Spleen (tissue), 11 donors: ENCODE data around the gene SPATA2. TPM values are rescaled to one million over a fixed set of nuclear protein-coding genes. Genes with fewer than 3 reads are reported as not detected.

Experiments used
- DNase-seq: peaks from one replicate; pipeline ENCODE4 v3.0.0-alpha.2; 2020
- H3K27ac ChIP-seq, 8 donors: fragments of 200-600 bp; sonication (generic) in 7 of 8; 1 replicate in 4 of 8; 2 replicates in 4 of 8; pipeline versions ENCODE4 v1.5.0 to v1.8.0; 2016 to 2021; ENCODE audit warnings: inconsistent platforms in 4 of 8, mild to moderate bottlenecking in 4 of 8, moderate library complexity in 1 of 8
- H3K27me3 ChIP-seq, 7 donors: fragments of 200-600 bp; sonication (generic) in 6 of 7; replicated peaks in 1 of 7; 1 replicate in 4 of 7; 2 replicates in 3 of 7; pipeline versions ENCODE4 v1.5.0 to v1.8.0; 2016 to 2021; ENCODE audit warnings: inconsistent platforms in 3 of 7, mild to moderate bottlenecking in 1 of 7
- H3K36me3 ChIP-seq, 6 donors: fragments of 200-600 bp; sonication (generic) in 5 of 6; 1 replicate in 4 of 6; 2 replicates in 2 of 6; pipeline versions ENCODE4 v1.5.0 to v1.8.0; 2016 to 2021; ENCODE audit warnings: inconsistent platforms in 2 of 6
- H3K4me1 ChIP-seq, 6 donors: fragments of 200-600 bp; sonication (generic) in 5 of 6; 1 replicate in 3 of 6; 2 replicates in 3 of 6; pipeline versions ENCODE4 v1.5.0 to v1.8.0; 2016 to 2021; ENCODE audit warnings: inconsistent platforms in 3 of 6
- H3K4me3 ChIP-seq, 8 donors: fragments of 200-600 bp; sonication (generic) in 7 of 8; 1 replicate in 4 of 8; 2 replicates in 4 of 8; pipeline versions ENCODE4 v1.5.0 to v1.8.0; 2016 to 2021; ENCODE audit warnings: inconsistent platforms in 4 of 8, mild to moderate bottlenecking in 4 of 8, moderate library complexity in 2 of 8
- H3K9me3 ChIP-seq, 8 donors: fragments of 200-600 bp; sonication (generic) in 7 of 8; 1 replicate in 4 of 8; 2 replicates in 4 of 8; pipeline versions ENCODE4 v1.5.0 to v1.8.0; 2016 to 2021; ENCODE audit warnings: inconsistent platforms in 4 of 8
- POLR2A ChIP-seq, 3 donors: fragments of 450-650 bp; IDR thresholded peaks; one replicate each; pipeline ENCODE4 v1.5.1; 2017; ENCODE audit warnings: antibody characterized with exemption in 3 of 3, mild to moderate bottlenecking in 1 of 3
- POLR2AphosphoS5 ChIP-seq, 3 donors: sonication (generic); formaldehyde crosslinking; IDR thresholded peaks; one replicate each; pipeline ENCODE4 v1.5.1; 2017; ENCODE audit warnings: antibody characterized with exemption in 3 of 3
- WGBS, 5 donors: extraction: QIAGEN DNeasy Blood & Tissue Kit in 3 of 5; methylation state at CpG; one replicate each; pipeline versions ENCODE4 v1.1.5 to v1.1.7; 2013 to 2018; 5-methylcytosine and 5-hydroxymethylcytosine counted together
- intact Hi-C: fragments of 100-400 bp; cut with DNase I; formaldehyde crosslinking; loops from one replicate; pipeline ENCODE4 v1.15.0; 2023; ENCODE audit warnings: low total_unique reads
- polyA plus RNA-seq, 3 donors: library from polyadenylated mRNA; stranded (reverse); fragments of 200-250 nt; gene quantifications; one replicate each; pipeline ENCODE4 v1.2.1, GENCODE V29; 2013
- total RNA-seq, 7 donors: library from RNA; depleted of rRNA in 3 of 7; stranded (reverse); fragments of >200 nt in 3 of 7; fragmentation: NEBNext Ultra II Directional in 4 of 7; extraction: Animal tissue kit (Norgen Biotek cat#: 25700) in 4 of 7; gene quantifications; one replicate each; pipeline versions ENCODE4 v1.1.0 to v1.2.1, GENCODE V29; 2016 to 2021
- TF ChIP-seq, protein P1 (sequence below), 11 experiments: fragments of 200-600 bp in 7 of 11; fragments of 450-650 bp in 4 of 11; sonication (generic) in 4 of 11; IDR thresholded peaks in 8 of 11; conservative IDR thresholded peaks in 3 of 11; 1 replicate in 7 of 11; 2 replicates in 4 of 11; pipeline versions ENCODE4 v1.4.0 to v1.8.0; 2016 to 2021; ENCODE audit warnings: antibody characterized with exemption in 11 of 11, inconsistent platforms in 4 of 11, mild to moderate bottlenecking in 1 of 11
- donor health status: healthy with polysubstance abuse.
- donor health status: DM: no; HTN: no; CAD: no; lungs with moderate emphysema.
- donor health status: DM: no; HTN: no; CAD: no.
- donor health status: Bipolar disorder and iron deficiency.
- donor health status: healthy.
- donor health status: DM: no; HTN: no; CAD: no.
- donor health status: DM: yes; HTN: yes; CAD: no.

SPATA2 gene
- total and polyA plus RNA-seq, 10 donors: 2.9 to 33.2 (median 13.7) TPM

DNA sequence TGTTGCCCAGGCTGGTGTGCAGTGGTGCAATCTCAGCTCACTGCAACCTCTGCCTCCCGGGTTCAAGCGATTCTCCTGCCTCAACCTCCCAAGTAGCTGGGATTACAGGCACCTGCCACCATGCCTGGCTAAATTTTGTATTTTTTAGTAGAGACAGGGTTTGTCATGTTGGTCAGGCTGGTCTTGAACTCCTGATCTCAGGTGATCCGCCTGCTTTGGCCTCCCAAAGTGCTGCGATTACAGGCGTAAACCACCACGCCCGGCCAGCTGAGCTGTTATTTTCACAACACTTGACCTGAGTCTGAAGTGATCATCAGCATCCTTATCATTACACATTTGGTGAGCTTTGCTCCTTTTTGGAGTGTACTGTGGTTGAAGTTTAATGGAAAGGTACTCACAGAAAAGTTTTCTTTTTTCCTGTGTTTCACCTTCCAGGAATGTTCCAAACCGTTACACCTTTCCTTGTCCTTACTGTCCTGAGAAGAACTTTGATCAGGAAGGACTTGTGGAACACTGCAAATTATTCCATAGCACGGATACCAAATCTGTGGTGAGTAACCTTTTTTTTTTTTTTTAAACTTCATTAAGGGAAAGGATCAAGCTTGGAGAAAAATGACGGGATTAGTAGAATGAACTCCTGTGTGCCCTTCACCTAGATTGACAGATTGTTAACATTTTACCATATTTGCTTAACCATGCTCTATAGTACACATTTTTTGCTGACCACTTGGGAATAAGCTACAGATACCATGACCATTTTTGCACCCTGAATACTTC is 30.6 kb upstream of the SPATA2 start:
- H3K4me3 ChIP-seq: no peak overlapping the region
- intact Hi-C loops: no loop called here
- no peaks in the 10 kb centered on the region for H3K9me3 ChIP-seq
- H3K27me3 ChIP-seq: no peaks in the 10 kb centered on the region
- H3K36me3 ChIP-seq: peaks cover 4 to 100% (median 88%) of the 10 kb centered on the region in 6 donors
- peaks cover 5 to 59% (median 24%) of the 10 kb centered on the region in 6 donors for H3K4me1 ChIP-seq
- WGBS, 5 donors: 95 to 97% (median 95%) methylated on average over 10 of the region's 10 CpGs
- H3K27ac ChIP-seq: no peak overlapping the region
- TF ChIP-seq, protein P1, sequence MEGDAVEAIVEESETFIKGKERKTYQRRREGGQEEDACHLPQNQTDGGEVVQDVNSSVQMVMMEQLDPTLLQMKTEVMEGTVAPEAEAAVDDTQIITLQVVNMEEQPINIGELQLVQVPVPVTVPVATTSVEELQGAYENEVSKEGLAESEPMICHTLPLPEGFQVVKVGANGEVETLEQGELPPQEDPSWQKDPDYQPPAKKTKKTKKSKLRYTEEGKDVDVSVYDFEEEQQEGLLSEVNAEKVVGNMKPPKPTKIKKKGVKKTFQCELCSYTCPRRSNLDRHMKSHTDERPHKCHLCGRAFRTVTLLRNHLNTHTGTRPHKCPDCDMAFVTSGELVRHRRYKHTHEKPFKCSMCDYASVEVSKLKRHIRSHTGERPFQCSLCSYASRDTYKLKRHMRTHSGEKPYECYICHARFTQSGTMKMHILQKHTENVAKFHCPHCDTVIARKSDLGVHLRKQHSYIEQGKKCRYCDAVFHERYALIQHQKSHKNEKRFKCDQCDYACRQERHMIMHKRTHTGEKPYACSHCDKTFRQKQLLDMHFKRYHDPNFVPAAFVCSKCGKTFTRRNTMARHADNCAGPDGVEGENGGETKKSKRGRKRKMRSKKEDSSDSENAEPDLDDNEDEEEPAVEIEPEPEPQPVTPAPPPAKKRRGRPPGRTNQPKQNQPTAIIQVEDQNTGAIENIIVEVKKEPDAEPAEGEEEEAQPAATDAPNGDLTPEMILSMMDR (IDR thresholded peaks at IDR 0.05 in 8 of 11, conservative IDR thresholded peaks at IDR 0.05 in 3 of 11): no peak
- no peak for TF ChIP-seq POLR2AphosphoS5 (IDR thresholded peaks at IDR 0.05)
- no peak for TF ChIP-seq POLR2A (IDR thresholded peaks at IDR 0.05)
- DNase-seq: no peak

DNA sequence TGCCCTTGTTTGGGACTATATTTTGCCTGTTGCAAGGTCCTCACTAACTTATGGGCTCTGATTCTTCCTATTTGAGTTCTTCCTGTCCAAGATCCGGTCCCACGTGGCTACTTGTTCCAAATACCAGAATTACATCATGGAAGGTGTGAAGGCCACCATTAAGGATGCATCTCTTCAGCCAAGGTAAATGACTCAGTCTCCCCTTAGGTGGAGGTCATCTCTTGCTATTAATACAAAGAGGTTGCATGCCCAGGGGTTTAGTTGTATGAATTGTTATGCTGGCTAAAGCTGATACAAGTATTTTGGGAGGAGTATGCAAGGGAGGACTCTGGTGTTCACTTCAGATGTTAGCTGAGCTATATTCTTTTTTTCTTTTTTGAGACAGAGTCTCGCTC is 30.0 kb upstream of the SPATA2 start:
- H3K36me3 ChIP-seq: peaks cover 4 to 100% (median 86%) of the 10 kb centered on the region in 6 donors
- H3K4me3 ChIP-seq: no peak overlapping the region
- no peaks in the 10 kb centered on the region for H3K9me3 ChIP-seq
- no peak for DNase-seq
- TF ChIP-seq, protein P1 (IDR thresholded peaks at IDR 0.05 in 8 of 11, conservative IDR thresholded peaks at IDR 0.05 in 3 of 11): no peak
- TF ChIP-seq POLR2AphosphoS5 (IDR thresholded peaks at IDR 0.05) (no peak), POLR2A (IDR thresholded peaks at IDR 0.05) (no peak)
- H3K27me3 ChIP-seq: no peaks in the 10 kb centered on the region
- H3K27ac ChIP-seq: peak overlapping the region in 1 of 8 donors; percentile 6
- 67 to 83% (median 76%) methylated on average over 3 of the region's 3 CpGs for WGBS, 5 donors
- intact Hi-C loops: no loop called here
- H3K4me1 ChIP-seq: peaks cover 7 to 65% (median 27%) of the 10 kb centered on the region in 6 donors

DNA sequence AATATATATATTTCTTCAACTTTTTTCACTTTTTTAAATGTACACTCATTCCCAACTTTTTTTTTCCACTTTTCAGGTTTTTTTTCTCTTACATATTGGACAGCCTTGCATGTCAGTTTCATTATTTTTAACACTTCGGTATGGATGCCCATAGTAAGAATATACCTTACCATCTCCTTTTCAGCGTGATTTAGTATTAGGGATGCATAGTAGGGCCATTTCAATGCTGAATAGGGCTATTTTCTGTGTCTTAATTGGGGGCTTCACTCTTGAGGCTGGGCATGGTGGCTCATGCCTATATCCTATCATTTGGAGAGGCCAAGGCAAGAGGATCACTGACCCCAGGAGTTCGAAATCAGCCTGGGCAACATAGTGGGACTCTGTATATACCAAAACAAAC is 27.6 kb upstream of the SPATA2 start:
- TF ChIP-seq, protein P1 (IDR thresholded peaks at IDR 0.05 in 8 of 11, conservative IDR thresholded peaks at IDR 0.05 in 3 of 11): no peak
- TF ChIP-seq POLR2A (IDR thresholded peaks at IDR 0.05): no peak
- Histone ChIP-seq H3K36me3 (peaks cover 4 to 93% (median 65%) of the 10 kb centered on the region in 6 donors), H3K27me3 (no peaks in the 10 kb centered on the region), H3K4me1 (peaks cover 20 to 78% (median 48%) of the 10 kb centered on the region in 6 donors), H3K27ac (no peak overlapping the region), H3K9me3 (no peaks in the 10 kb centered on the region), H3K4me3 (no peak overlapping the region)
- intact Hi-C loops: no loop called here
- WGBS, 5 donors: 90 to 98% (median 95%) methylated on average over 3 of the region's 3 CpGs
- DNase-seq: no peak

DNA sequence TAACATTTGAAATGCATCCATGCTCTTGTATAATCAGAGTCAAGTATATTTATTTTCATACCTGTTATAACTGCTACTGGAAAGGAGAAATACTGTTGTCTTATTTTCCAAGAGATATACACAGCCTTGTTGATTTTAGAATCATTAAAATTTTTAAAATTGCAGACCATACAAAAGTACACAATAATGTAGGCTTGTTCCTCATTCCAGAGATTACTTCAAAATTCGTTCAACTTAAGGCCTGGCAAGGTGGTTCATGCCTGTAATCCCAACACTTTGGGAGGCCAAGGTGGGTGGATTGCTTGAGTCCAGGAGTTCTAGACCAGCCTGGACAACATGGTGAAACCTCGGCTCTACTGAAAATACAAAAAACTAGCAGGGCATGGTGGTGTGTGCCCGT is 27.0 kb upstream of the SPATA2 start:
- 80 to 88% (median 80%) methylated on average over 3 of the region's 3 CpGs for WGBS, 5 donors
- TF ChIP-seq POLR2A (IDR thresholded peaks at IDR 0.05): no peak
- no peak for TF ChIP-seq POLR2AphosphoS5 (IDR thresholded peaks at IDR 0.05)
- TF ChIP-seq, protein P1 (IDR thresholded peaks at IDR 0.05 in 8 of 11, conservative IDR thresholded peaks at IDR 0.05 in 3 of 11): no peak
- intact Hi-C loops: no loop called here
- Histone ChIP-seq H3K4me3 (no peak overlapping the region), H3K36me3 (peaks cover 4 to 87% (median 62%) of the 10 kb centered on the region in 6 donors), H3K4me1 (peaks cover 23 to 85% (median 54%) of the 10 kb centered on the region in 6 donors), H3K27me3 (no peaks in the 10 kb centered on the region), H3K9me3 (no peaks in the 10 kb centered on the region), H3K27ac (no peak overlapping the region)
- DNase-seq: no peak
